NCI-H2171 (cell line): Measurements from ENCODE around the gene FYCO1.

Source experiments
- DNase-seq: peaks from one replicate; lab custom pipeline; 2025; lab: John Stamatoyannopoulos, UW

FYCO1 gene

GRCh38 chr3:45915518-45916231, 79.9 kb downstream of the FYCO1 start:
- peak; percentile 11 for DNase-seq

- DNase-seq, result no peak
These were observed 80.6 kb downstream of the FYCO1 start for GRCh38 chr3:45915059-45915439.

GRCh38 chr3:45914362-45915058, 81.1 kb downstream of the FYCO1 start:
- no peak for DNase-seq

GRCh38 chr3:45912435-45912834, 83.2 kb downstream of the FYCO1 start:
- DNase-seq, result no peak

GRCh38 chr3:45911511-45912226, 84.0 kb downstream of the FYCO1 start:
- DNase-seq, result no peak

- no peak for DNase-seq
These were observed 84.7 kb downstream of the FYCO1 start for GRCh38 chr3:45910892-45911291.

GRCh38 chr3:45909542-45909941, 86.1 kb downstream of the FYCO1 start:
- no peak for DNase-seq

GRCh38 chr3:45908761-45909160, 86.9 kb downstream of the FYCO1 start:
- DNase-seq, result no peak

GRCh38 chr3:45907769-45908705, 87.6 kb downstream of the FYCO1 start:
- DNase-seq, result no peak

- DNase-seq, result no peak
These were observed 88.8 kb downstream of the FYCO1 start for GRCh38 chr3:45906681-45907407.

- no peak for DNase-seq
These were observed 89.9 kb downstream of the FYCO1 start for GRCh38 chr3:45905755-45906154.

- DNase-seq, result no peak
These were observed 90.7 kb downstream of the FYCO1 start for GRCh38 chr3:45904931-45905330.

- no peak for DNase-seq
These were observed 98.7 kb downstream of the FYCO1 start for GRCh38 chr3:45896956-45897355.

- DNase-seq, result peak; percentile 2
These were observed 99.7 kb downstream of the FYCO1 start for GRCh38 chr3:45895686-45896468.

- DNase-seq, result no peak
These were observed 101.6 kb downstream of the FYCO1 start for GRCh38 chr3:45894015-45894414.

- DNase-seq, result no peak
These were observed 103.5 kb downstream of the FYCO1 start for GRCh38 chr3:45892161-45892560.

GRCh38 chr3:45890405-45890804, 105.2 kb downstream of the FYCO1 start:
- peak; percentile 38 for DNase-seq

- no peak for DNase-seq
These were observed 106.3 kb downstream of the FYCO1 start for GRCh38 chr3:45889337-45889736.

- DNase-seq, result no peak
These were observed 107.7 kb downstream of the FYCO1 start for GRCh38 chr3:45887759-45888511.

- no peak for DNase-seq
These were observed 108.3 kb downstream of the FYCO1 start for GRCh38 chr3:45887285-45887684.
